ENCODE results near the gene C1orf53. TPM values are rescaled to one million over a fixed set of nuclear protein-coding genes. Genes with fewer than 3 reads are reported as not detected.
A peak's percentile ranks its signal among the peaks of the same experiment; 100 is the strongest.

The C1orf53 gene
- total RNA-seq, 2 donors from 2014 or later = not detected

DNA sequence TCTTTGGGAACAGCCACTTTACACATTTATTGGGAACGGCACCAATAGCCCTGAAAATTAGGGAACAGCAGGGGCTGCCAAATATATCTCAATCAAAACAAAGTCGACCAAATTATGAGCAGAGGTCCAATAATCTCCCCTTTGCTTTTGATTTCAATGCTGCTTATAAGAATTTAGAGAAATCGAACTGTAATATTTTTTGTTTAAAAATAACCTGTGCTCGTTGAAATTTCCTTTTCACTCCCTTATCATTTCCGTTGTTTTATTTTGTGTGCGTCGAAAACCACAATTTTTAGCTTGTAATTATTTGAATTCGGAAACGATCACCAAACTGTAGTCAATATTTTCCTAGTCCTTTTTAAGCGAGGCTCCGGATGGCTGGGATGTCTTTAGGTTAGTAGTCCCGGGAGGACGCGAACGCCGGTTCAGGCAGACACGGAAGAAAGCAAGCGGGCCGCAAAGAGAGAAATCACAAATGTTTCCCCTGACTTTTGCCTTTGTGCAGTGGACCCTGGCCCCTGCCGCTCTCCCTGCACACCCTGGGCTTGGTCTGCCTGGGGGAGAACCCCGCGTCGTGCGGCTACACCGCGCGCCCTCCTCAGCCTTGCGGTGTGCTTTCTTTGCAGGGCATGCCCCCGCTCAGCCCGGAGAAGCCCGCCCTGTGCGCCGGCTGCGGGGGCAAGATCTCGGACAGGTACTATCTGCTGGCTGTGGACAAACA, 17.1 kb downstream of the C1orf53 start:
- ATAC-seq (peak; percentile 22), DNase-seq (no peak)
- Mint-ChIP-seq H3K4me3 (peak overlapping the region; percentile 78), H3K27ac (peak overlapping the region; percentile 90), H3K4me1 (peaks cover 39% of the 10 kb centered on the region), H3K36me3 (ENCODE audit: low read depth) (peaks cover 4% of the 10 kb centered on the region), H3K27me3 (peaks cover 88% of the 10 kb centered on the region)
- no peaks in the 10 kb centered on the region for H3K9me3 ChIP-seq (ENCODE audit: control insufficient read depth, low read length, poor library complexity, severe bottlenecking)

DNA sequence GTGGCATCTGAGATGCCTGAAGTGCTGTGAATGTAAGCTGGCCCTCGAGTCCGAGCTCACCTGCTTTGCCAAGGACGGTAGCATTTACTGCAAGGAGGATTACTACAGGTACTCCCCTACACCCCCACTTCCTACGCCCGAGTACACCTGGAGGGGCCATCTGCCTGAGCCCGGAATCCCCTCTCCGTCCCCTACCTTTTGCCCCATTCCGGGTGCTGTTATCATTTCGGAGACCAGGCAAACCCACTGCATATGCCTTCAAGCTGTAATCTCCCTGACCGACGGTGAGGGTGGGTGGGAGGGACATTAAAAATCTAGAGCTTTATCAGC, 17.6 kb downstream of the C1orf53 start:
- Mint-ChIP-seq H3K4me3 (peak overlapping the region; percentile 78), H3K36me3 (ENCODE audit: low read depth) (peaks cover 2% of the 10 kb centered on the region), H3K27me3 (peaks cover 83% of the 10 kb centered on the region), H3K27ac (peak overlapping the region; percentile 90), H3K4me1 (peaks cover 36% of the 10 kb centered on the region)
- H3K9me3 ChIP-seq (ENCODE audit: control insufficient read depth, low read length, poor library complexity, severe bottlenecking) = no peaks in the 10 kb centered on the region
- no peak for ATAC-seq
- DNase-seq = no peak

DNA sequence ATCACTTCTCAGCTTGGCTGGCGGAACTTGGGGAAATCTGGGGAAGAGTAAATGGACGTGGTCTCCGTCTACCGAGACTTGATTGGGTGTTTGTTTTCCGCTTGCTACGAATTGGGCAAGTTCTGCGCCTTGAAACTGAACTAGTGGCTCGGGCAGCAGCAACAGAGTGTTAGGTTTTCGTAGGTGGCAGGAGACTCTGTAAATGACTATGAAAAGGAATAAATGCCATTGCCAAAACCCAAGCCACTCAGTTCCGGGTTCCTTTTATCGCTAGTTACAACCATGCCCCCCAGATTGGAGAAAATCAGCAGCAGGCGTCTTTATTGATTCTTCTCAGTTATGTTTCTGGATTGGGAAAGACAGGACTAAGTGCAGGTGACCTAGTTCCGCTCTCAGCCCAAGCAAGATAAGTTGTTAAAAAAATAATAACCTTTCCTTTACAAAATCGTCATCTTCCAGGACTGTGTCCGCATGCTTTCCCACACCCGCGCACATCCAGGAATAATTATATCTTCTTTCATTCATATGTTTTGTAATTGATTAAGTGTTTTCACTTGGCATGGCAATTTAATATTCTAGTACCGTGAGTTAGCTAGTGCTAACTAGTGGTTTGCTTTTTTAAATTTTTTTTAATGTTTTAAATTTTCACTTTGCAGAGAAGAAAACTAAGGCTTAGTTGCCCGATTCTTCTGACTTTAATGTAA, 18.1 kb downstream of the C1orf53 start:
- H3K9me3 ChIP-seq (ENCODE audit: control insufficient read depth, low read length, poor library complexity, severe bottlenecking) = no peaks in the 10 kb centered on the region
- Mint-ChIP-seq H3K36me3 (ENCODE audit: low read depth) (peaks cover 2% of the 10 kb centered on the region), H3K4me1 (peaks cover 36% of the 10 kb centered on the region), H3K27me3 (peaks cover 82% of the 10 kb centered on the region), H3K4me3 (no peak overlapping the region), H3K27ac (peak overlapping the region; percentile 29)
- no peak for ATAC-seq
- no peak for DNase-seq

- H3K27me3 Mint-ChIP-seq = peaks cover 82% of the 10 kb centered on the region
- ATAC-seq = no peak
- peaks cover 30% of the 10 kb centered on the region for H3K4me1 Mint-ChIP-seq
- H3K27ac Mint-ChIP-seq = peak overlapping the region; percentile 29
- no peaks in the 10 kb centered on the region for H3K9me3 ChIP-seq (ENCODE audit: control insufficient read depth, low read length, poor library complexity, severe bottlenecking)
- DNase-seq = no peak
- peaks cover 2% of the 10 kb centered on the region for H3K36me3 Mint-ChIP-seq (ENCODE audit: low read depth)
- H3K4me3 Mint-ChIP-seq = peak overlapping the region; percentile 31
Measured at GRCh38 chr1:197921235-197922069, 19.0 kb downstream of the C1orf53 start.

DNA sequence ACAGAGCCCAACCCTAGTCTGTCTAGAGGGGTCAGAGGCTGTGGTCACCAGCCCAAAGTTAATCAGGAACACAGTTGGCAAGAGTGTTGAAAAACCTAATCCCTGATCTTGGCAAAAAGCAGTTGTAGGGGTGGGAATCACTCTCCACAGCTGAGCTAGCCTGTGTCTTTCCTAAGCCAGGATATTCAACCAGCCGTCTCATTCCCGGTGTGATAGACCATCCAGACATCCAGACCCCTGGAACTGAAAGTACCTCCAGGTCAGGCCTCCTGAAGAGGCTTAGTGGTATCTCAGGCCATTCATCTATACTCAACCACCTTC, 19.6 kb downstream of the C1orf53 start:
- H3K27ac Mint-ChIP-seq = no peak overlapping the region

DNA sequence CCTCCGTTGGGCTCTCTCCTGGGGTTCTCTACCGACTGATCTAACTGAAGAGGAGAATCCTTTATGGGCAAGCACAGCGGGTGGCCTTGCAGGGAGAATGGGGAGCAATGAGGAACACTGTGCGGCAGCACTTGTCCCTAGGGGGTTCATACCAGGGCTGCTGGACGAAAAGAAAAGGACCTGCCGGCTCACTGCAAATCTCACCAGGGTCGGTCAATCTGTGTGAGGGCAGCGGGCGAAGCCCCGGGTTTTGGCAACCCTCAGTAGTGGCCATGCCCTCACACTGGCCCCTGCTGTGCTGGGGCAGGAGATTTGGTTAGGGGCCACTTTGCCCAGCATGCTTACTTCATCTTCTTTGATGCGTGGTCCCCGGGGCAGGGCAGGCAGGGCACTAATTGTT, 20.6 kb downstream of the C1orf53 start:
- Mint-ChIP-seq H3K4me3 (no peak overlapping the region), H3K4me1 (peaks cover 14% of the 10 kb centered on the region), H3K27ac (no peak overlapping the region), H3K36me3 (ENCODE audit: low read depth) (peaks cover 2% of the 10 kb centered on the region), H3K27me3 (peaks cover 82% of the 10 kb centered on the region)
- DNase-seq = no peak
- H3K9me3 ChIP-seq (ENCODE audit: control insufficient read depth, low read length, poor library complexity, severe bottlenecking) = no peaks in the 10 kb centered on the region
- no peak for ATAC-seq

More for the DNA sequence above, 19.6 kb downstream of the C1orf53 start:
- peaks cover 2% of the 10 kb centered on the region for H3K36me3 Mint-ChIP-seq (ENCODE audit: low read depth)
- no peak overlapping the region for H3K4me3 Mint-ChIP-seq
- H3K4me1 Mint-ChIP-seq = peaks cover 24% of the 10 kb centered on the region
- ATAC-seq = no peak
- H3K9me3 ChIP-seq (ENCODE audit: control insufficient read depth, low read length, poor library complexity, severe bottlenecking) = no peaks in the 10 kb centered on the region
- no peak for DNase-seq
- peaks cover 82% of the 10 kb centered on the region for H3K27me3 Mint-ChIP-seq

DNA sequence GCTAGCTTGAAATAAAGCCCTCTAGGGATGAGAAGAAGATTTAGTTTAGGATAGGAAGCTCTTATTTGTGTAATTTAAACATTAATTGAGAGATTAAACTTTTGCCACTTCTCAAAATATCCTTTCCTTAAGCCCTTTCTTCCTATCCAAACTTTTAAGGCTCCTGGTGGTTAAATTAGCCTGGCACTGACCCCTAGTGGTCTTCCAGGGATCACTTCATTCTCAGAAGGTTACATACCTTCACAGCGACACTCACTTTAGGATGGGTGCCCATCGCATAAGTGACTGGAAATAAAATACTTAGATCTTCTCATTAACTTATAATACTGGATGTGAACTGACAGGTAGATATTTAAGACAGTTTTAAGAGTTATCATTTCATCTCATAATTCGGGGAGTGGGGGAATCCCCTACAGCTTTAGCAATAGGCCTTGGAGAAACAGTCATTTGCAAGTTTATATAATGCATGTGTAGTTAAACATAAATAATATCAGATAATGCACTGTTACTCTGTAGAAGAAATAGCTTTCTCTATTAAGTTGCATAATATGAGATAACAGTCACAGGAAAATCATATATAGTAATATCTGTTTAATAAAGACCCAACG, 22.2 kb downstream of the C1orf53 start:
- peaks cover 76% of the 10 kb centered on the region for H3K27me3 Mint-ChIP-seq
- H3K27ac Mint-ChIP-seq = no peak overlapping the region
- no peaks in the 10 kb centered on the region for H3K9me3 ChIP-seq (ENCODE audit: control insufficient read depth, low read length, poor library complexity, severe bottlenecking)
- H3K4me3 Mint-ChIP-seq = no peak overlapping the region
- DNase-seq = no peak
- ATAC-seq = peak; percentile 68
- peaks cover 2% of the 10 kb centered on the region for H3K36me3 Mint-ChIP-seq (ENCODE audit: low read depth)
- H3K4me1 Mint-ChIP-seq = peaks cover 8% of the 10 kb centered on the region

GRCh38 chr1:197927908-197928665, 25.7 kb downstream of the C1orf53 start:
- H3K27ac Mint-ChIP-seq = no peak overlapping the region
- no peak overlapping the region for H3K4me3 Mint-ChIP-seq
- H3K9me3 ChIP-seq (ENCODE audit: control insufficient read depth, low read length, poor library complexity, severe bottlenecking) = no peaks in the 10 kb centered on the region
- peaks cover 2% of the 10 kb centered on the region for H3K4me1 Mint-ChIP-seq
- DNase-seq = no peak
- no peaks in the 10 kb centered on the region for H3K36me3 Mint-ChIP-seq (ENCODE audit: low read depth)
- no peak for ATAC-seq
- peaks cover 55% of the 10 kb centered on the region for H3K27me3 Mint-ChIP-seq

GRCh38 chr1:197928849-197929336, 26.5 kb downstream of the C1orf53 start:
- Mint-ChIP-seq H3K36me3 (ENCODE audit: low read depth) (no peaks in the 10 kb centered on the region), H3K4me3 (peak overlapping the region; percentile 25), H3K27me3 (peaks cover 59% of the 10 kb centered on the region), H3K27ac (no peak overlapping the region), H3K4me1 (peaks cover 2% of the 10 kb centered on the region)
- no peak for ATAC-seq
- no peak for DNase-seq
- H3K9me3 ChIP-seq (ENCODE audit: control insufficient read depth, low read length, poor library complexity, severe bottlenecking) = no peaks in the 10 kb centered on the region

DNA sequence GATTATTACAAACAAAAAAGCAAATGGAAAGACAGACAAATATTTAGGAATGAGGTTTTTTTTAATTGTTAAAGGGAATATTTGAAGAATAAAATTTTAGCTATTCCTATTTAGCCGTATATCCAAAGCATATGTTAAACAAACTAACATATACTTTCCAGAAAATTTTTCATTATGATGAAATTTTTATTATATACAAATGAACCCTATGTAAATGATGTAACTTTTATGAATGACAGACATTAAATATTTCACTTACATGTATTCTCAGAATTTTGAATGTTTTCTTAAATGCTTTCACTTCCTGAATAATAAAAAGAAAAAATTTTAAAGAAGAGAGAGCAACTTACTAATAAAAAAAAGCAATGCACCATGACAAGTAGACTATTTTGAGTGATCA, 30.6 kb downstream of the C1orf53 start:
- Mint-ChIP-seq H3K27me3 (peaks cover 37% of the 10 kb centered on the region), H3K4me1 (peaks cover 2% of the 10 kb centered on the region), H3K4me3 (no peak overlapping the region), H3K36me3 (ENCODE audit: low read depth) (peaks cover 2% of the 10 kb centered on the region), H3K27ac (no peak overlapping the region)
- H3K9me3 ChIP-seq (ENCODE audit: control insufficient read depth, low read length, poor library complexity, severe bottlenecking) = no peaks in the 10 kb centered on the region
- ATAC-seq (no peak), DNase-seq (no peak)

GRCh38 chr1:197933647-197934046, 31.2 kb downstream of the C1orf53 start:
- no peaks in the 10 kb centered on the region for H3K9me3 ChIP-seq (ENCODE audit: control insufficient read depth, low read length, poor library complexity, severe bottlenecking)
- H3K4me3 Mint-ChIP-seq = no peak overlapping the region
- DNase-seq (no peak), ATAC-seq (no peak)
- peaks cover 37% of the 10 kb centered on the region for H3K27me3 Mint-ChIP-seq
- H3K27ac Mint-ChIP-seq = no peak overlapping the region
- peaks cover 3% of the 10 kb centered on the region for H3K36me3 Mint-ChIP-seq (ENCODE audit: low read depth)
- H3K4me1 Mint-ChIP-seq = peaks cover 2% of the 10 kb centered on the region

DNA sequence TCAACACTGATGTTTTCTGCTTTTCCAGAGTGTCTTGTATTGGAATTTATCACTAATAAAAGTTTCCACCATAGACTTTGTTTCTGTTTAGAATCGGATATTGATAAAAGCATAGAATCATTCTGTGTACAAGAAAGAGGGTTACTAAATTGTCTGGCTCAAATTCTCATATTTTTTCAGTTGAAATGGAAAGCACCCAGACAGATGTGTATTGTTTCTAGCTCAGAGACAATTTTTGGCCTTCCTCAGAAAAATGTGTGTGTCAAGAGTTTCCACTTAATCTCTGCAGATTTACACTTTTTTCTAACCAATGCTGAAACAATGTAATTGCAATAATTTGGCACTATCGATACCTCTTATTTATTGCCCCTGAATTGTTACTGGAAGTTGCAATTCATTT, 35.0 kb downstream of the C1orf53 start:
- peaks cover 44% of the 10 kb centered on the region for H3K27me3 Mint-ChIP-seq
- no peak for DNase-seq
- peaks cover 3% of the 10 kb centered on the region for H3K36me3 Mint-ChIP-seq (ENCODE audit: low read depth)
- no peaks in the 10 kb centered on the region for H3K9me3 ChIP-seq (ENCODE audit: control insufficient read depth, low read length, poor library complexity, severe bottlenecking)
- no peaks in the 10 kb centered on the region for H3K4me1 Mint-ChIP-seq
- H3K4me3 Mint-ChIP-seq = no peak overlapping the region
- no peak for ATAC-seq
- H3K27ac Mint-ChIP-seq = no peak overlapping the region
